Ovary (tissue), 9 donors: Measurements from ENCODE around the gene AFF1. TPM values are rescaled to one million over a fixed set of nuclear protein-coding genes. Genes with fewer than 3 reads are reported as not detected.
A peak's percentile ranks its signal among the peaks of the same experiment; 100 is the strongest.

Source experiments
- DNase-seq, 5 donors: peaks; one replicate each; pipeline ENCODE4 v3.0.0-alpha.2; 2019 to 2020
- H3K27ac ChIP-seq, 2 donors: fragments of 200-600 bp; one replicate each; pipeline versions ENCODE4 v1.5.1 to v1.8.0; 2019 to 2022
- H3K27me3 ChIP-seq: fragments of 200-600 bp; one replicate; pipeline ENCODE4 v1.8.0; 2022
- H3K36me3 ChIP-seq: fragments of 200-600 bp; sonication (generic); one replicate; pipeline ENCODE4 v1.5.1; 2019
- H3K4me1 ChIP-seq: one replicate; pipeline ENCODE4 v1.8.1; 2013; ENCODE audit warnings: mild to moderate bottlenecking, moderate library complexity; ENCODE audit not compliant: insufficient read depth
- H3K4me3 ChIP-seq: fragments of 200-600 bp; sonication (generic); one replicate; pipeline ENCODE4 v1.5.1; 2017
- H3K9me3 ChIP-seq, 2 donors: fragments of 200-600 bp in 1 of 2; sonication (generic) in 1 of 2; one replicate each; pipeline versions ENCODE4 v1.5.1 to v1.8.1; 2013 to 2019; ENCODE audit warnings: mild to moderate bottlenecking in 1 of 2, moderate library complexity in 1 of 2
- EP300 ChIP-seq: sonication (generic); formaldehyde crosslinking; IDR thresholded peaks from one replicate; pipeline ENCODE4 v1.6.1; 2017; ENCODE audit warnings: antibody characterized with exemption
- POLR2A ChIP-seq: fragments of 450-650 bp; IDR thresholded peaks from one replicate; pipeline ENCODE4 v1.6.1; 2017; ENCODE audit warnings: antibody characterized with exemption, mild to moderate bottlenecking, moderate library complexity
- WGBS, 3 donors: extraction: QIAGEN DNeasy Blood & Tissue Kit in 1 of 3; methylation state at CpG; one replicate each; pipeline versions ENCODE4 v1.1.5 to v1.1.7; 2013 to 2017; 5-methylcytosine and 5-hydroxymethylcytosine counted together
- intact Hi-C, 4 donors: fragments of 100-400 bp; cut with DNase I; formaldehyde crosslinking; loops; one replicate each; pipeline versions ENCODE4 v1.11.0 to v1.15.1; 2022 to 2023
- polyA plus RNA-seq, 2 donors: library from polyadenylated mRNA; stranded (reverse); fragments of 200-250 nt in 1 of 2; fragments of 350-450 nt in 1 of 2; fragmentation: Illumina TruSeq in 1 of 2; extraction: RNeasy Lipid Tissue Mini Kit (QIAGEN cat#74804) in 1 of 2; gene quantifications; one replicate each; pipeline ENCODE4 v1.2.3, GENCODE V29; 2013 to 2014
- total RNA-seq, 7 donors: library from RNA; depleted of rRNA in 2 of 7; stranded (reverse); fragments of >200 nt in 2 of 7; fragmentation: NEBNext Ultra II Directional in 3 of 7; extraction: Animal tissue kit (Norgen Biotek cat#: 25700) in 3 of 7; gene quantifications; one replicate each; pipeline versions ENCODE4 v1.1.0 to v1.2.4, GENCODE V29; 2016 to 2023
- TF ChIP-seq, protein P1 (sequence below), 3 donors: fragments of 450-650 bp in 2 of 3; fragments of 200-600 bp in 1 of 3; IDR thresholded peaks; one replicate each; pipeline versions ENCODE4 v1.5.1 to v1.8.0; 2016 to 2022; ENCODE audit warnings: antibody characterized with exemption in 3 of 3, mild to moderate bottlenecking in 1 of 3
- donor health status: DM: no; HTN: no; CAD: no; lungs with moderate emphysema.
- donor health status: DM: no; HTN: no; CAD: no.
- donor health status: Bipolar disorder and iron deficiency.
- donor health status: DM: yes; HTN: yes; CAD: no.
- donor health status: DM: no; HTN: no; CAD: no.
- donor health status: DM: yes; HTN: yes; CAD: no.

Gene AFF1
- total and polyA plus RNA-seq, 9 donors, result 26.0 to 107 (median 76.7) TPM

DNA sequence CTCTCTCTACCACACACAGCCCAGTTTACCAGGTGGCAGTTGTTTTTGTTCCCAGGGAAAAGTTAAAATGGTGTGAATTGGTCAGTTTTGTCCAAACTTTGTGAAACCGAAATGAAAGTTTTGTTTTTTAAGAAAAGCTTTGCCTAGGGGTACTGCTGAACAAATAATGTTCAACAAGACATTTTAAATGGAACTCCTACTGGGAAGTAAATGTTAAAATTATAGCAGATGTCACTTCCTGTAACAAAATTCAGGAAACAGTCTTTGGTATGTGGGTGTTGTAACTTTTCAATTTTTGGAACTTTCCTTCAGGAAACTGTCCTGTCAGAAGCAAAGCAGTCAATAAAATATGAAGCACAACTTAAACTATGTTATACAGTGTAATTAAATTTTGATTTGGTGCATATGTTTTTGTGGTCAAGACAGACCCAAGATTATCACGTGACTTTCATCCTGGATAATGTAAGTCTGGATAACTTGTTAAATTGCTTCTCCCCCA is 79.5 kb downstream of the AFF1 start:
- H3K4me1 ChIP-seq, result peaks cover 11% of the 10 kb centered on the region
- no peak for TF ChIP-seq EP300
- TF ChIP-seq, protein P1, sequence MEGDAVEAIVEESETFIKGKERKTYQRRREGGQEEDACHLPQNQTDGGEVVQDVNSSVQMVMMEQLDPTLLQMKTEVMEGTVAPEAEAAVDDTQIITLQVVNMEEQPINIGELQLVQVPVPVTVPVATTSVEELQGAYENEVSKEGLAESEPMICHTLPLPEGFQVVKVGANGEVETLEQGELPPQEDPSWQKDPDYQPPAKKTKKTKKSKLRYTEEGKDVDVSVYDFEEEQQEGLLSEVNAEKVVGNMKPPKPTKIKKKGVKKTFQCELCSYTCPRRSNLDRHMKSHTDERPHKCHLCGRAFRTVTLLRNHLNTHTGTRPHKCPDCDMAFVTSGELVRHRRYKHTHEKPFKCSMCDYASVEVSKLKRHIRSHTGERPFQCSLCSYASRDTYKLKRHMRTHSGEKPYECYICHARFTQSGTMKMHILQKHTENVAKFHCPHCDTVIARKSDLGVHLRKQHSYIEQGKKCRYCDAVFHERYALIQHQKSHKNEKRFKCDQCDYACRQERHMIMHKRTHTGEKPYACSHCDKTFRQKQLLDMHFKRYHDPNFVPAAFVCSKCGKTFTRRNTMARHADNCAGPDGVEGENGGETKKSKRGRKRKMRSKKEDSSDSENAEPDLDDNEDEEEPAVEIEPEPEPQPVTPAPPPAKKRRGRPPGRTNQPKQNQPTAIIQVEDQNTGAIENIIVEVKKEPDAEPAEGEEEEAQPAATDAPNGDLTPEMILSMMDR (IDR thresholded peaks at IDR 0.05), result no peak
- no peak for TF ChIP-seq POLR2A
- H3K36me3 ChIP-seq, result no peaks in the 10 kb centered on the region
- no peak for DNase-seq
- intact Hi-C loops, result loop anchor here in 2 of 4 donors (10.0 kb wide), 2 partner anchors 60 to 1970 kb away; no protein-coding TSS in a partner anchor
- WGBS, 3 donors, result 9 to 14% (median 13%) methylated on average over 2 of the region's 2 CpGs
- no peaks in the 10 kb centered on the region for H3K9me3 ChIP-seq
- no peaks in the 10 kb centered on the region for H3K27me3 ChIP-seq
- no peak overlapping the region for H3K4me3 ChIP-seq
- H3K27ac ChIP-seq, result peak overlapping the region in 1 of 2 donors; percentile 70

DNA sequence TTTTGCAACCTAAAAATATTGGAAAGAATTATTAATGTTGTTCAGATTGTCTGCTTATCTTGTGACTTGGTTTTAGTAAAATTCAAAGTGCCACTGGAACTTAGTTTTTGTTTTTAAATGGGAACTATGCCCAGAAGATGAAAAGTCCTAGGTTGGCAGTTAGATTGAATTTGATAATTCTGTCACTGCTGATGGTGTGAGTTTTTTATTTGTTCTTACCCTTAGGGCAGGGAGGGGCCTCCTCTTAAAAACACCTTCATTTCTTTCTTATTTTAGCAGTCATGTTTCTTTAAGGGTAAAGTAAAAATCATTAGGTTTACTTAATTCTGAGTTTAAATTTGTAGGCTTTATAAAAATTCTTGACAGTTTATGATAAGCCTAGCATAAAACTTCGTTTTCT is 80.6 kb downstream of the AFF1 start:
- Histone ChIP-seq H3K27ac (peak overlapping the region in 1 of 2 donors; percentile 70), H3K36me3 (no peaks in the 10 kb centered on the region), H3K9me3 (no peaks in the 10 kb centered on the region), H3K4me1 (peaks cover 10% of the 10 kb centered on the region), H3K27me3 (no peaks in the 10 kb centered on the region), H3K4me3 (no peak overlapping the region)
- intact Hi-C loops, result loop anchor here in 2 of 4 donors (10.0 kb wide), 2 partner anchors 59 to 1969 kb away; no protein-coding TSS in a partner anchor
- DNase-seq, result no peak
- no peak for TF ChIP-seq POLR2A
- WGBS, 3 donors, result 45 to 72% (median 69%) methylated on average over 1 of the region's 1 CpG

DNA sequence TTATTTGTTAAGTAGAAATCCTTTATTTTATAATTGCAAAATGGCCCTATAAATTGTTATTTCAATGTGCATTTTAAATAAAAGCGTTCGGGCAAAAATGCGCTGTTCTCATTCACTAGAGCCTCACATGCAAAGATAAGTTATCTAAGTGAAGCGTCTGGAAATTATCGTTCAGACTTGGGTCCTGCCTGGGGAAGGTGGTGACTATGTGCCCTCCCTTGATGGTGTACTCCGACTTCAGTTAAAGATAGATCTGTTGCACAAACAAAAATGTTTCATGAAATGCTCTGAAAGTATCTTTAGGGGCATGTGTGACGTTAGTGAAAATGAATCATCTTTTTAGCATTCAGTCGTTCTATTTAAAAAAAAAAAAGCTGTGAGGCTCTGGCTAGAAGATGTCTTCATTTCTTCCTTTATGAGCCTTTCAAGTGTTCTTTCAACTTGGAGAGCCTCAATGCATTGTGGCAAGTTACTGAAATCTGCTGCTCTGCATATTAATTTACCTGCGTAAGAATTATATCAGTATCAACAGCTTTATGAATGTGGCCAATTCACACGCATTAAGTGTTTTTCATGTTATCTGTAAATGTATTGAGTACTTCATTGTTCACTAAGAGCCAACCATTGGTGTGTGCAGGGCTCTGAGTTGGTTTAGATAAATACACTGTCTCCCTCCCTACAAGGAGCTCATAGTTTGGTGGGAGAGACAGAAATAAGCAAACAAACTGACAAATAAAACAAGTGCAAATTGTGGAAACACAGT is 83.0 kb downstream of the AFF1 start:
- Histone ChIP-seq H3K4me3 (no peak overlapping the region), H3K27ac (no peak overlapping the region), H3K4me1 (peaks cover 15% of the 10 kb centered on the region), H3K36me3 (no peaks in the 10 kb centered on the region), H3K27me3 (no peaks in the 10 kb centered on the region), H3K9me3 (no peaks in the 10 kb centered on the region)
- TF ChIP-seq, protein P1 (IDR thresholded peaks at IDR 0.05), result no peak
- TF ChIP-seq EP300, result no peak
- no peak for TF ChIP-seq POLR2A
- WGBS, 3 donors, result 55 to 63% (median 61%) methylated on average over 10 of the region's 10 CpGs
- intact Hi-C loops, result loop anchor here in 2 of 4 donors (10.0 kb wide), 2 partner anchors 57 to 1967 kb away; no protein-coding TSS in a partner anchor
- no peak for DNase-seq

DNA sequence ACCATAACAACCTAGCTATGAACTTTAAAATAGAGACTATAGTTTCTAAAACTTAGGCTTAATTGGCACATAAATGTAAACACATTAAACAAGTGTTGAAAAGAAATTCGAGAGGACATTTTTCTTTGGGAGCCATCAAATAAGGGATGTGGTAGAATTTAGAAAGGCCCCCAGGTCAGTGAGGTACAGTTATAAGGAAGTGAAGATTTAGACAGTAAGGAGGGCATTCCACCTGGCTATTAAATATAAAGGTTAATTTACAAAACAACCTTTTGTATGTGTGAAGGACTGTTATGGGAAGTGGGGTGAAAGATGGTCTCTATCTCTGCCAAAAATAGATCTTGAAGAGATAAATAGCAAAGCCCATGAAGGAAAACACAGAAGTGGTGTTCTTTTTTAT is 83.9 kb downstream of the AFF1 start:
- no peak overlapping the region for H3K4me3 ChIP-seq
- no peak overlapping the region for H3K27ac ChIP-seq
- DNase-seq, result no peak
- peaks cover 16% of the 10 kb centered on the region for H3K4me1 ChIP-seq
- H3K36me3 ChIP-seq, result no peaks in the 10 kb centered on the region
- WGBS, 3 donors, result 38 to 55% (median 39%) methylated on average over 1 of the region's 1 CpG
- TF ChIP-seq EP300 (no peak), POLR2A (no peak)
- TF ChIP-seq, protein P1 (IDR thresholded peaks at IDR 0.05), result no peak
- no peaks in the 10 kb centered on the region for H3K27me3 ChIP-seq
- intact Hi-C loops, result loop anchor here in 2 of 4 donors (10.0 kb wide), 2 partner anchors 56 to 1966 kb away; no protein-coding TSS in a partner anchor
- no peaks in the 10 kb centered on the region for H3K9me3 ChIP-seq
